Stimulated activated CD4-positive, alpha-beta T cell treated with anti-CD3 and anti-CD28 coated beads, TNF-alpha, amount 100 ng/mL, for 1 hour (primary cell): Measurements from ENCODE around the gene SLC4A11.
A peak's percentile ranks its signal among the peaks of the same experiment; 100 is the strongest.
"Not testable (repeated sequence)": the region's sequence is repeated elsewhere in the genome, so short reads cannot be mapped to it uniquely, and the experiment has no call there.

Source experiments
- DNase-seq, 3 donors: peaks; one replicate each; pipeline ENCODE4 v3.0.0-alpha.2; 2020; ENCODE audit warnings: low read depth in 3 of 3, low spot score in 1 of 3

Gene SLC4A11

DNA sequence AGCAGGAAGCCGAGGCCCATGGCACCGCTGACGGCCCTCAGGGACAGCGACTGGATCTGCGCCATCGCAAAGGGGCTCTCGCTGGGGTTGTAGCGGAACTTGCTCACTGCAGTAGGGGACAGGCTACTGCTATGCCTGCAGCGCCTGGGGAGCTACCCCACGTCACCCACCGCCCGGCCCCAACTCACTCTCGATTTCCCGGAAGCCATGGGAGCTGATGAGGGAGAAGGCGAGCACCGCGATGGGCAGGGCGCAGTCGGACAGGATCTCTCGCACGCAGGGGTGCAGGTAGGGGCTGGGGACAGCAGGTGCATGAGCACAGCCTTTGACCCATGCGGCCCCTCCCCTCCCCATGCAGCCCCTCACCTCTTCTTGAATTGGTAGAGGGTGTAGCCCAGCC is 9.8 kb downstream of the SLC4A11 start:
- no peak for DNase-seq

DNA sequence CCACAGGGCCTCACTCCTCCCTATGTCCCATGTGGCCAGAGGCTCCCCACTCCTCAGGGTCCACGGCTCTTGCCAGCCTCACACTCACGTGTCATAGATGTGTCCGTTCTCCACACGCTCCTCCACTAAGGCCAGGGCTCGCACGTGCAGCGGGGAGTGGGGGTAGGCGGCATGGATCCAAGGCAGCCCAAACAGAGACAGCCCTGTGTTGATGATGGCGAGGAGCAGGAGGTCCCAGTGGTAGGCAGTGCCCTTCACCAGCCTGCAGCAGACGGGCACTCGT is 10.3 kb downstream of the SLC4A11 start:
- DNase-seq: no peak

GRCh38 chr20:3227936-3228749 is 10.8 kb downstream of the SLC4A11 start:
- no peak for DNase-seq

DNA sequence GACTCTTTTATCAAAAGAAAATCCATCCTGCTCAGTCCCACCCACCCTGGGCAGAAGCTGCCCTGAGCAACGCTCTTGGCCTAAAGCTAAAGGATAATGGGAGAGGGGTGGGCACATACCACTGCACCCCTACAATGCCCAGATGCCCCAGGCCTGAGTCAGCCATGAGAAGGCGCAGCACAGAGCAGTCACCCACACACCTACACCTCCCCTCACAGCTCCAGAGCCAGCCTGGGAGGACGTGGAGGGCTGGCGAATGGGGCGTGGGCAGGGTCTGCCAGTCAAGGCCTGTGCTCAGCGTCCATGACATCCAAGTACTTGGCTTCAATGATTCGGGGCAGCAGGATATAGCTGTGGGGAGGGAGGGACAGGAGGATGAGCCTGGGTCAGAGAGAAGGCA is 11.5 kb downstream of the SLC4A11 start:
- no peak for DNase-seq

DNA sequence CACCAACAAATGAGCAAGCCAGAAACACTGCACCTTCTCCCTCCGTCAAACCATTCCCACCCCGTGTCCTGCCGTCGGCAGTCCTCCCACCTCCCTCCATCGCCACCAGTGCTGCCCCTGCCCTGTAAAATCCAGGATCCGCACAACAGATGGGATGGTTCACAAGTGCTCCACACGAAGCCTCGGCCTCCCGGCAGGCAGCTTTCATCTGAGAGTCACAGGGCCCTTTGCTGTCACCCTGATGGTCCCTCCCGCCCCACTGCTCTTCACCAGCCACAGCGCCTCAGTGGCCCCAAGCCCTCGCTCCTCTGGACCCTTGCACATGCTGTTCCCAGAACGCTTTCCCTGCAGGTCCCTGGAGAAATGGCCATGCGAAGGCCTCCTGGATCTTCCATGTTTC is 12.1 kb downstream of the SLC4A11 start:
- DNase-seq: no peak

- DNase-seq: no peak
Measured at GRCh38 chr20:3226093-3226492, 12.9 kb downstream of the SLC4A11 start.

GRCh38 chr20:3224681-3225421 is 14.1 kb downstream of the SLC4A11 start:
- DNase-seq: no peak

DNA sequence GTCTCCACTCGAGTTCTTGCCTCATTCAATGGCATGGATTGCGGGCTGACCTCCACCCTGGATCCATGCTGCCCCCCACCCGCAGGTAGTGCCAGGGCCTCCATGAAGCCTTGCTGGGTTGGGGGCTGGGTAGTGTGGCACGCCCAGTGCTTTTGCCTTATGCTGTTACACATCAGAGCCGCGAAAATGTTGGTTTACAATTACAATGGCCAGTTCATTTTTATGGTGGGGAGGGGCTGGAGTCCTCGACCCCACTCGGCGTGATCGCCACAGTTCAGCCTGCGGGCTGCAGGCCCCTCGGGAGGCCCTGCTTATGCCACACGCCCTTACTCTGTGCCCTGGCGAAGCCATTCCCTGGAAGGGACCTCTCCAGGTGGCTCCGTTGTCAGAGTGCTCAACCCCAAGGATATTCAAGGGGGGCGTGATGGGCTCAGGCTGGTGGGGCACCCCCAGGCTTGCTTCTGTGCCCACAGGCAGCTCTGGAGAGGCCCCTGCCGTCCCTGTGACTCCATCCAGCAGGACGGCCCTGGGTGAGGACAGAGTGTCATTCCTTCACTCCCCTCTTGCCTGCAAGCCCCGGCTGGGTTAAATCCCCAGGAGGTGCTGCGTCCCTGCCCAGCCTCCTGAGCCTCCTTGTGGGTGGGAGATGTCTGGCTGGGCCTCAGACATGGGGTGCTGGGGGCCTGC is 14.9 kb downstream of the SLC4A11 start:
- no peak for DNase-seq

GRCh38 chr20:3223651-3223993 is 15.4 kb downstream of the SLC4A11 start:
- no peak for DNase-seq

DNA sequence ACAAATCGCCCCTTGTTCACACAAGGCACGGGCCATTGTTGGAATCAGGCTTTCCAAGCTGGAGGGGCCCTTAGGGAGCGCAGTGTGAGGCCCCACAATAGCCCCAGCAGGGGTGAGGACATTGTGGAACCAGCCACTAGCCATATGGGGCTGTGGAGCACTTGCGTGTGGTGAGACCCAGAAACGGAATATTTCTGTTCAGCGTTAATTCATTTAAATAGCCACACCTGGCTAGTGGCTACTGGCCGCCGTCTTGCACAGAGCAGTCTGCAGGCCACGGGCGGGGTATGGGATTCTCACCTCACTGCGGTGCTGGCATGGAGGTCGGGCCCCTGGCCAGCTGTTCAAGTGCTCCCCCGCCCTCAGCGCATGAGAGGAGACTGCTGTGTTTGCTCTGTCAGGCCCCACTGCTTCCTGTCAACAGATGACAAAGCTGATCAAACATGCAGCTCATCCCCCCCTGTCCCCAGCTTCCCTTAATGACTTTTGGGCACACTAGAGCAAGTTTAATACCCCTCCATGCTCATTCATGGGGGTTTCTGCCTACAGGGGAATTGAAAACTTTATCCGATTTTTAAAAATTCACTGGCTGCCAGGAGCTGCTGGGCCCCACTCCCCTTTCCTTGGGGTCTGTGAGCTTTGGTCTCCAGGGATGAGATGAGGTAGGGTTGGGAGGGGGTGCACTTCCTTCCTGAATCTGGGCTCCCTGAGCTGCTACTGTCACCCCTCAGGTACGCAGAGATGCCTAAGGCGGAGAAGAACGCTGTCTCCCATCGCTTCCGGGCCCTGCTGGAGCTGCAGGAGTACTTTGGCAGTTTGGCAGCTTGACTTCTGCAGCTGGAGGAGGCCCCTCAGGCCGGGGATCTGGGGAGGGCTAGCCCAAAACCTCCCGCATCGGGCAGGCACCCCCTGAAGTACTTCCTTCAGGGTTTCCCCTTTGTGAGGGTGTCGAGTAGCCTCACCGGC is 16.1 kb downstream of the SLC4A11 start:
- DNase-seq: no peak

DNA sequence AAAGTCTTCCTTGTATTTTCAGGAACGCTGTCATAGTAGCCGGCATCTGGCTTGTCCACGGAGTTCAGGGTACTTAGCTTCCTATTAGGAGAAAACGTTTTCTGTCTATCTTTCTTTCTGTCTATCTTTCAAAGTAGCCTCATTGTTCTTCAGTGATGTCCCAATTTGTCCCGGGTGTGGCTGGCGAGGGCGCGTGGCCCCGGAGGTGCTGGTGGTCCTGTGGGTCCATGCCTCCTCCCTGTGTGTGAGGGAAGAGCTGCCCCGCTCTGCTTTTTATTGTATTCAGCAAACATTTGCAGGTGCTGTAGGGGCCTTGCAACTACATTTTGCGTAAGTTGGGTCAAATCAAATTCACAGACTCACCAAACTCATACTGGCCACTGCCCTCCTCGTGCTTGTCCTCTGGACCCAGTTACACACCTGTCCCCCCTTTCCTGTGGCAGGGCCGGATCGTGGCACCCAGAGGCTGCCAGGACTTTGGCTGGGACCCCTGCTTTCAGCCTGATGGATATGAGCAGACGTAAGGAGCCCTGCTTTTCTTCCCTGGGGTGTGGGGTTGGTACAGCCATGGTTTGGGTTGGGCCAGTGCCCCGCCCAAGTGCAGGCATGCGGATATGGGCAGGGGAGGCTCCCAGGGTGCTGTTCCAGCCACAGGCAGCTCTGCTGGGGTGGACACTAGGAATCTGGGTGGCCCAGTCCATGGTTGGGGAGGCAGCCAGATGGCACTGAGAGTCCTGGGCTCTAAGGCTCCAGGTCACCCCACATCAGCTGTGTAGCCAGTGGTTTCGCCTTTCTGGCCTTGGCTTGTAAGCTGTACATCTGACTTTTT is 17.4 kb downstream of the SLC4A11 start:
- DNase-seq: no peak

DNA sequence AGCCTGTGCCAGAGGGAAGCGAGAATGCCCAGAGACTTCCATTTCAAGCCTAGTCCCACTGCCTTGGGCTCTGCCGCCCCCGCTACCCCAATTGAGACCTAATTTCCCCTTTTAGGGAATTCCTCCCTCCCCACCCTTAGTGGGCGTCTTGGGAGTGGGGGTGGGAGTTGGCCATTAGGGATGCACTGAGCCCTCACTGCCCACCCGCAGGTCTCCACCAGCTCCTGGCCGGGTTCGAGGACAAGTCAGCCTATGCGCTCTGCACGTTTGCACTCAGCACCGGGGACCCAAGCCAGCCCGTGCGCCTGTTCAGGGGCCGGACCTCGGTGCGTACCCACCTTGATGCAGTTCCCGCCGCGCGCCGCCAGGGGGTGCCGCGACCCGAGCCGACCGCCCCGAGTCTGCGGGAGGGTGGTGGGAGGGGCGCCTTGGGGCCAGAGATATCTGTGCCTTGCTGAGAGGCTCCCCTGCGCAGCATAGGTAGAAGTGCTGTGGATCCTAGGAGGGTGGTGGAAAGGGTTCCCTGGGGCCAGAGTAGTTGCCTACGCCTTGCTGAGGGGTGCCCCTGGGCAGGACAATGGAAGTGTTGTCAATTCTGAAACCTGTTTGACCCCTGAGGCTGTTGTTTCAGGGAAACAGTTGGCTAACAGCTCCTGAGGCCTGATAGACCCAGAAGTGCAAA is 20.5 kb downstream of the SLC4A11 start:
- peak; percentile 37 to 73 (median 55) for DNase-seq

DNA sequence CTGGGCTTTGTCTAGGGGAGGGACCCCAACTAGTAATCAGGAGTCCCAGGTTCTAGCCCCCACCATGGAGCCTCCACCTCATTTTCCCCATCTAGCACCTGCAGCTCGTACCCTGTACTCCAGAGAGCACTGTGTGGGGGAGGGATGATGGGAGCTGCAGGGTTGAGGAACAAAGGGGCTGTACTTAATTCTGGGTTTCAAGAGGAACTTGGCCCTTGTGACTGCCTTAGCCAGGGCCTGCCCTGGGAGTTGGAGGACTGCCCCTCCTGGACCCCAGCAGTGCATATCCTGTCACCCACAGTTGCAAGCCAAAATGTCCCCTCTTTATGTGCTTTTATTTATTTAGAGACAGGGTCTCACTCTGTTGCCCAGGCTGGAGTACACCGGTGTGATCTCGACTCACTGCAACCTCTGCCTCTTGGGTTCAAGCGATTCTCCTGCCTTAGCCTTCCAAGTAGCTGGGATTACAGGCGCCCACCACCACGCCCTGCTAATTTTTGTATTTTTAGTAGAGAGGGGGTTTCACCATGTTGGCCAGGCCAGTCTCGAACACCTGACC is 23.6 kb downstream of the SLC4A11 start:
- not testable (repeated sequence) for DNase-seq

- no peak for DNase-seq
Measured at GRCh38 chr20:3213226-3213625, 25.8 kb downstream of the SLC4A11 start.

DNA sequence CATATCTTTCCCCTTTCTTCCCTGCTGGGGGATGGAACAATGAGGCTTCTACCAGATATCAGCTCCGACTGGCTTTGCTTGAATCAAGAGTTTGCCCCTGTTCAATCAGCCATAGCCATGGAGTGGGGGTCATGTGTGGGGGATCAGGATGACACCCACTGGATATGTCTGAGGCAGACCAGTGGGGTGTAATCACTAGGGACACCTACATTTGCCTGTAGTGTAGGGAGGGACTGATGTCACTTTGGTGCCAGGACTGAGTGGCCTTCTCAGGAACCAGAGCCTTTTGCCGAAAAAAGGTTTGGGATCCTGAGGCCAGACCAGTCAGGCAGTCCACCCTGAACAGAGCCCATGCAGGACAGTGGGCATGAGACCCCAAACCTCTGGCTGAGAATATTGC is 28.6 kb downstream of the SLC4A11 start:
- DNase-seq: no peak

DNA sequence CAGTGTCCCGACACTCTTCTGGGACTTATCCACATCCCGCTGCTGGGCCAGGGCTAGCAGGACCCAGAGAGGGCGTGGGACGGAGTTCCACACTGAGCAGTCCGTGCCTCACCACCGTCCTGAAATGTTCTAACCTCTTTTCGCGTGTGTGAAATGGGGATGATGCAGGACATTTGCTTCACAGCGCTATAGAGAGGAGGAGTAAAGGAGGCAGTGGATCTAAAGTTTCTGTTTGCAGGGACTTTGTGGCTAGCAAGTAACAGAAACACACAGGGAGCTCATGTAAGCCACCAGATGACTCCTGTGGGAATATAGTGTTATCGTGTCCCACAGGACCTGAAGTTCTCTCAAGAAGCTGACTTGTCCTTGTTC is 29.1 kb downstream of the SLC4A11 start:
- no peak for DNase-seq

DNA sequence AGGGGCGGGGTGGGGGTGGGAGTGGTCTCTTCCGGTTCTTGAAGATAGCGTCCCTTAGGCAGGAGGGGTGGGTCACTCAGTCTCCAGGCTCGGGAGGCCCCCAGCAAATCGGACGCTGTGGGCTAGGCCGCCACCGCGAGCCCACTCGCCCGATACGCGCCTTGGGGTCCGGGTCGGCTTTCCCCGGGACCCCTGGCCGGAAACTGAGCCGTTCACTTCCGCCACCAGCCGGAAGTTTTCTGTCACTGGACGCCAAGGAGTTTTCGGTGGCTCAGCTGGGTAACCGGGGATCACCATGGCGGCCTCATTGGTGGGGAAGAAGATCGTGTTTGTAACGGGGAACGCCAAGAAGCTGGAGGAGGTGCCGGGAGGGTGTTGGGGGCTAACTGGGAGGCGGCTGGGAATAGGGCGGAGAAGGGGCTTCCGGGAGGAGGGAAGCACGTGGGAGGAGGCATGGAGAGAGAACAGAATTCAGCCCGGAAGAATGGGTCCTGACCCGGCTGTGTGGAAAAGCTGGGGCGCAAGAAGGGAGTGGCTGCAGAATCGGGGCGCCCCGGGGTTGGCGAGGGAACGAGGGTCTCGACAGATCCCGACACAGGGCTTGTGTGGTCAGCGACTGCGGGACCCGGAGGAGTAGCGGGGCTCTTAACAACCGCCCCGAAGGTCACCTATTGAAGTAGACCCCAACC is 29.6 kb downstream of the SLC4A11 start, which contains the start of gene ITPA:
TSS of gene ITPA (plus strand) at position 242 of the 689 bp plus-strand sequence. CDS start at position 296, 54 bp downstream.
- DNase-seq: peak in 1 of 3 donors; percentile 42

DNA sequence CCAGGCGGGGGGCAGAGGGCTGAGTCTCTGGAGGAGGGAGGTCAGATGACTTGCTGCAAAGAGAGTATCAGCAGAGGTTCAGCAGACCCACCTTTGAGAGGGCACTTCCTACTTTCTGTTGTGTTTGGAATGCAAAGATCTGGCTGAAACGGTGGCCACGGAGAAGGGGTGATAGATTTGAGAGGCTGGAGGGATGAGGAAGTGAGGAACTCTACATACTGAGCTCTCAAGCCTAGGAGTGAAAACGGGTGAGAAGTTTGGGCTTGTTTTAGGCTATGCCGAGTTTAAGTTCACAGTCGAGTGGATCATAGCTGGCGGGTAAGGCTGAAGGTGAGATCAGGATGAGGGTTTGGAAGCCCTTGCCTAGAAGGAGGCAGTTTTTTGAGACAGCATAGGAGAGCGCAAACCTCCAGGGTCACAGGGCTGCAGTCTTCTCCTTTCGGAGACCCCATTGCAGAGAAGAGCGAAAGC is 30.2 kb downstream of the SLC4A11 start:
- DNase-seq: no peak
